OCI-LY1 (cell line): ENCODE measurements around the gene TOM1L2.

ENCODE experiments used
- H2AFZ ChIP-seq: fragments of 200-600 bp; sonication (generic), shearing (Covaris generic); 2 replicates; pipeline ENCODE4 v1.6.0; 2014; ENCODE audit warnings: antibody characterized with exemption, mild to moderate bottlenecking, low read length
- H3F3A ChIP-seq: fragments of 200-600 bp; sonication (generic), shearing (Covaris generic); 2 replicates; pipeline ENCODE4 v1.6.0; 2014; ENCODE audit warnings: mild to moderate bottlenecking, antibody characterized with exemption, low read length, moderate library complexity; ENCODE audit not compliant: insufficient read depth
- H3K27ac ChIP-seq: fragments of 200-600 bp; sonication (generic); 2 replicates; pipeline ENCODE4 v1.5.1; 2014; ENCODE audit warnings: low read length, mixed run types, mild to moderate bottlenecking, low read depth; ENCODE audit not compliant: poor library complexity, severe bottlenecking
- H3K27me3 ChIP-seq: fragments of 200-600 bp; sonication (generic); 2 replicates; pipeline ENCODE4 v1.6.0; 2014; ENCODE audit warnings: antibody characterized with exemption, mild to moderate bottlenecking, low read length, moderate library complexity; ENCODE audit not compliant: insufficient read depth
- H3K36me3 ChIP-seq: fragments of 200-600 bp; sonication (generic); 2 replicates; pipeline ENCODE4 v1.6.1; 2014; ENCODE audit warnings: mild to moderate bottlenecking, antibody characterized with exemption, low read length, moderate library complexity, mixed read lengths; ENCODE audit not compliant: insufficient read depth
- H3K4me1 ChIP-seq: fragments of 200-600 bp; sonication (generic); 2 replicates; pipeline ENCODE4 v1.5.1; 2014; ENCODE audit warnings: mild to moderate bottlenecking, low read length, moderate library complexity; ENCODE audit not compliant: insufficient read depth, severe bottlenecking
- H3K4me2 ChIP-seq: fragments of 200-600 bp; sonication (generic), shearing (Covaris generic); 2 replicates; pipeline ENCODE4 v1.6.1; 2014; ENCODE audit warnings: low read length
- H3K4me3 ChIP-seq: fragments of 200-600 bp; sonication (generic); 2 replicates; pipeline ENCODE4 v1.5.1; 2014; ENCODE audit warnings: low read length, low read depth, mild to moderate bottlenecking, mixed read lengths; ENCODE audit not compliant: poor library complexity, severe bottlenecking
- H3K79me2 ChIP-seq: fragments of 200-600 bp; shearing (Covaris generic); 2 replicates; pipeline ENCODE4 v1.6.1; 2016; ENCODE audit warnings: mixed run types, low read length, mixed read lengths; ENCODE audit not compliant: insufficient read depth
- H3K9ac ChIP-seq: fragments of 200-600 bp; sonication (generic), shearing (Covaris generic); 2 replicates; pipeline ENCODE4 v1.6.1; 2014; ENCODE audit warnings: mild to moderate bottlenecking, low read length, mixed read lengths
- H3K9me2 ChIP-seq: fragments of 200-600 bp; sonication (generic), shearing (Covaris generic); 2 replicates; pipeline ENCODE4 v1.6.1; 2014; ENCODE audit warnings: low read depth, mild to moderate bottlenecking, low read length, mixed read lengths
- H3K9me3 ChIP-seq: fragments of 200-600 bp; shearing (Covaris generic); 2 replicates; pipeline ENCODE4 v1.6.1; 2014; ENCODE audit warnings: low read length, mixed read lengths
- H4K20me1 ChIP-seq: fragments of 200-600 bp; sonication (generic), shearing (Covaris generic); 2 replicates; pipeline ENCODE4 v1.6.0; 2016; ENCODE audit warnings: mild to moderate bottlenecking, low read length; ENCODE audit not compliant: insufficient read depth
- EZH2 ChIP-seq: fragments of 200-600 bp; sonication (generic), shearing (Covaris generic); IDR thresholded peaks from 2 replicates; pipeline ENCODE4 v1.8.0; 2017; ENCODE audit warnings: borderline replicate concordance, mixed run types, mild to moderate bottlenecking, antibody characterized with exemption, low read length, moderate library complexity, mixed read lengths
- TF ChIP-seq, protein P1 (sequence below): fragments of 200-600 bp; sonication (generic), shearing (Covaris generic); IDR thresholded peaks from 2 replicates; pipeline ENCODE4 v1.5.1; 2017; ENCODE audit warnings: mild to moderate bottlenecking, antibody characterized with exemption, low read length, moderate library complexity, mixed read lengths

The TOM1L2 gene

DNA sequence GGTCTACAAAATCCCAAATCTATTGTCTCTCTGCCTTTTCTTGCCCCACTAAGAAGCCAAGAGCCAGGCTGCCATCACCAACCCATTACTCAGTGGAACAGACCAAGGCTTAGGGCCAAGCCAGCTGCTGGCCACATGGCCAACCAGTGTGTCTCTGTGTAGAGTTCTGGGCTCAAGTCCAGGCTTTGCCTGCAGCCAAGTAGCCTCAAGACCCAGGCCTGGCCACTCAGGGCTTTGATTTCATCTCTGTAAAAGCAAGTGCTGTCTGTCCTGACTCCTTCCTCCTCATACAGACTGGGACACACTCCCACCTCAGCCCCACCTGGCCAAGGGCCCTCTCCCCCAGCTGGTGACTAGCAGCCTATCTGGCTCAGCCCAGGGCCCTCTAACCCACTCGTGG lies 150.0 kb downstream of the TOM1L2 start:
- no peak overlapping the region for H2AFZ ChIP-seq
- TF ChIP-seq, protein P1, sequence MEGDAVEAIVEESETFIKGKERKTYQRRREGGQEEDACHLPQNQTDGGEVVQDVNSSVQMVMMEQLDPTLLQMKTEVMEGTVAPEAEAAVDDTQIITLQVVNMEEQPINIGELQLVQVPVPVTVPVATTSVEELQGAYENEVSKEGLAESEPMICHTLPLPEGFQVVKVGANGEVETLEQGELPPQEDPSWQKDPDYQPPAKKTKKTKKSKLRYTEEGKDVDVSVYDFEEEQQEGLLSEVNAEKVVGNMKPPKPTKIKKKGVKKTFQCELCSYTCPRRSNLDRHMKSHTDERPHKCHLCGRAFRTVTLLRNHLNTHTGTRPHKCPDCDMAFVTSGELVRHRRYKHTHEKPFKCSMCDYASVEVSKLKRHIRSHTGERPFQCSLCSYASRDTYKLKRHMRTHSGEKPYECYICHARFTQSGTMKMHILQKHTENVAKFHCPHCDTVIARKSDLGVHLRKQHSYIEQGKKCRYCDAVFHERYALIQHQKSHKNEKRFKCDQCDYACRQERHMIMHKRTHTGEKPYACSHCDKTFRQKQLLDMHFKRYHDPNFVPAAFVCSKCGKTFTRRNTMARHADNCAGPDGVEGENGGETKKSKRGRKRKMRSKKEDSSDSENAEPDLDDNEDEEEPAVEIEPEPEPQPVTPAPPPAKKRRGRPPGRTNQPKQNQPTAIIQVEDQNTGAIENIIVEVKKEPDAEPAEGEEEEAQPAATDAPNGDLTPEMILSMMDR = no peak
- TF ChIP-seq EZH2 = no peak
- H3K27ac ChIP-seq = peak overlapping the region; percentile 75
- H3K27me3 ChIP-seq = no peaks in the 10 kb centered on the region
- H3K9me3 ChIP-seq = no peaks in the 10 kb centered on the region
- peaks cover 5% of the 10 kb centered on the region; the same call in 1 of the 2 replicates for H3K79me2 ChIP-seq
- peak overlapping the region; percentile 77 for H3K9ac ChIP-seq
- no peaks in the 10 kb centered on the region for H3F3A ChIP-seq
- peak overlapping the region; percentile 95 for H3K4me2 ChIP-seq
- H4K20me1 ChIP-seq = no peaks in the 10 kb centered on the region
- H3K36me3 ChIP-seq = peaks cover 38% of the 10 kb centered on the region
- peaks cover 77% of the 10 kb centered on the region for H3K4me1 ChIP-seq
- no peaks in the 10 kb centered on the region for H3K9me2 ChIP-seq
- H3K4me3 ChIP-seq = peak overlapping the region; percentile 79

DNA sequence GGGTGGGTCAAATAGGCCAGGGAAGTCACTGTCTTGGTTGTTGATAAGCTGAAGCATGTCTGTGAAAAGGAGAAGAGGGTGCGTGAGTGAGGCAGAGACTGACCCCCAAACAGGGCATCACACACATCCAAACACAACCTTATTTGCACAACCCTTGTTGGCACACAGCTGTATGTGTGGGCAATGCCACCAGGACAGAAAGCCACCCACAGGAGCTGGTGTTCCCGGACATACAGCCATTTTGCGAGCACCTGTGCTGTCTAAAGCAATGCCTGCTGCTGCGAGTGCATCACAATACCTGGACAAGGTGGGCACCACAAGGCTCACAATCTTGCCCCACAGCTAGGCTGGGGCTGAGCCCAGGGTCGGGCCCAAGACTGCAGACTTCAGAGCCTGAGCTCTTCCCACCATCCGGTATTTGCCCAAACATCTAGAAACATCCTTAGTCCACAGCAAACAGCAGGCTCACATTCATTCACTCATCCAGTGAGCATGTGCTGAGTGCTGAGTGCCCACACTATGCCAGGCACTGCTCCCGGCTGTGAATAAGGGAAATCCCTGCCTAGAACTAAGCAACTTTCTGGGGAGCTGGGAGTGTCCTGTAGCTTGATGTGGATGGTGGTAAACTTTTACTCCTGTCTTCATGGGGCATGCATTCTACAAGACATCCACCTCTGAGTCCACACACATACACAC lies 151.6 kb downstream of the TOM1L2 start:
- H3F3A ChIP-seq = no peaks in the 10 kb centered on the region
- no peaks in the 10 kb centered on the region for H3K9me3 ChIP-seq
- H3K27ac ChIP-seq = peak overlapping the region; percentile 65
- TF ChIP-seq EZH2 = no peak
- TF ChIP-seq, protein P1 = no peak
- H3K4me1 ChIP-seq = peaks cover 61% of the 10 kb centered on the region
- H2AFZ ChIP-seq = no peak overlapping the region
- H3K9me2 ChIP-seq = no peaks in the 10 kb centered on the region
- H4K20me1 ChIP-seq = no peaks in the 10 kb centered on the region
- peak overlapping the region; percentile 79 for H3K4me3 ChIP-seq
- no peaks in the 10 kb centered on the region for H3K27me3 ChIP-seq
- peak overlapping the region; percentile 77; the same call in 1 of the 2 replicates for H3K9ac ChIP-seq
- H3K4me2 ChIP-seq = peak overlapping the region; percentile 95
- H3K79me2 ChIP-seq = peaks cover 5% of the 10 kb centered on the region; the same call in 1 of the 2 replicates
- peaks cover 46% of the 10 kb centered on the region for H3K36me3 ChIP-seq

DNA sequence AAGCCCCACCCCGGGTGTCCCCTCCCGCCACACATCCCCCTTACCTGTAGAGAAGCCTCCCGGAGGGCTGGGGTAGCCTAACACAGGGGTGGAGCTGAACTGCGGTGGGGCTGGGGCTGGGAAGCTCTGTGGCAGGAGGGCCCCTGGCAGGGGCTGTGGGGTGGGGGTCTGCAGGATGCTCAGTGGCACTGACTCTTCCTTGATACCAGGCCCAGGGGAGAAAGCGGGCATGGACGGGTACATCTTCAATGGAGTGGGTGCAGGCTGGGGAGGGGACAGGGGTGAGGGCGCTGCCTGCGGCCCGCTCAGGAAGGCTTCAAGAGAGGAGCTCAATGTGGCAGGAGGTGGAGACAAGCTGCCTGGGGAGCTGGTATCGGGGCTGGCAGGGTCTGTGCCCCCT lies 152.2 kb downstream of the TOM1L2 start:
- Histone ChIP-seq H4K20me1 (no peaks in the 10 kb centered on the region), H3K4me3 (peak overlapping the region; percentile 79), H3K9me3 (no peaks in the 10 kb centered on the region), H3F3A (no peaks in the 10 kb centered on the region), H2AFZ (no peak overlapping the region), H3K36me3 (peaks cover 51% of the 10 kb centered on the region), H3K9me2 (no peaks in the 10 kb centered on the region), H3K4me2 (peak overlapping the region; percentile 95), H3K27me3 (no peaks in the 10 kb centered on the region), H3K27ac (peak overlapping the region; percentile 65), H3K4me1 (peaks cover 55% of the 10 kb centered on the region), H3K9ac (peak overlapping the region; percentile 77; the same call in 1 of the 2 replicates), H3K79me2 (peaks cover 5% of the 10 kb centered on the region; the same call in 1 of the 2 replicates)
- TF ChIP-seq, protein P1 = no peak
- no peak for TF ChIP-seq EZH2
